Measurements from ENCODE around the gene VPS29. TPM values are rescaled to one million over a fixed set of nuclear protein-coding genes. Genes with fewer than 3 reads are reported as not detected.

Gene VPS29
- total and polyA plus RNA-seq, 9 of the 15 experiments (the other 6 are each of a cell fraction or from before 2014, with no cell fraction given): 85.8 to 638 (median 272) TPM

DNA sequence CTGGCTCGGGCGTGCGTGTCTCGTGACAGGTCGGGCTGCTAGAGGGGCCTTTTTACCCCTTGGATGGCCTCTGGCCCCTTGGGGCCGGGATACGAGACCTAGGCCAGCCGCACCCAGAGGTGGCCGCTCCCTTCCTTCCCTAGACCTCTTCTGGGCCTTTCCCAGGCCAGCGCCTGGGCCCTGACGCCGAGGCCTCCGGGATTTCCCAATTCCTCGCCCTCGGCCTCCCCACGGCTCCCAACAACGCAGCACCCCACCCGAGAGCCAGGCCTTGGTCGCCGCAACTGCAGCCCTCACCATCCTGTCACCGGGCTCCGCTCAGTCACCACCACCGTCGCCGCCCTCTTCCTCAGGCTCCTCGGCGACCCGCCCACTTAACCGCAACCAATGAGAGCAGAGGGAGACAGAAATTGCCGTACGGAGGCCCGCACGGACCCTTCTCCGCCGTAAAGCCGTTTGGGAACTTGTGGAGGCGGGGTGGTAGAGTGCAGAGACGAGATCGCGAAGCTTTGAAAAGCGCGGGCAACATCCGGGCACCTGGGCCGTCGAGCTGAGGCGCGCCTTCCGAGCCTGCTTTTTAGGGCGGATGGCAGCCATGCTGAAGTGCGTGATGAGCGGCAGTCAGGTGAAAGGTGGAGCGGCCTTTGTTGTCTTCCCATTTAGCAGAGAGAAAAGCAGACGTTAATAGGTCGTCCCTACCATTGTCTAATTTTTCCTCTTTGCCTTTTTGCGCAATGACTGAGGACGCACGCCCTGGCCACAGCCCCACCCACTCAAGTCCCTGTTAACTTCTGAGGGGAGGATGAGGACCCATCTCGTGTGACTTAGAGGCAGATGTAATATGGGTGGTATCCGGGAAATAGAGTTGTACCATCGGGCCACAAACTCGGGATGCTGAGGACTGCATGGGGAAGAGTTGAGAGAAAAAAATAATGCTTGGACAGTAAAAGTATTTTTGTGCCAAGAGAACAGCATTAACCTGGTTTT lies at the start of gene VPS29, which contains the start of gene RAD9B (continued):
- TF ChIP-seq, protein P1, sequence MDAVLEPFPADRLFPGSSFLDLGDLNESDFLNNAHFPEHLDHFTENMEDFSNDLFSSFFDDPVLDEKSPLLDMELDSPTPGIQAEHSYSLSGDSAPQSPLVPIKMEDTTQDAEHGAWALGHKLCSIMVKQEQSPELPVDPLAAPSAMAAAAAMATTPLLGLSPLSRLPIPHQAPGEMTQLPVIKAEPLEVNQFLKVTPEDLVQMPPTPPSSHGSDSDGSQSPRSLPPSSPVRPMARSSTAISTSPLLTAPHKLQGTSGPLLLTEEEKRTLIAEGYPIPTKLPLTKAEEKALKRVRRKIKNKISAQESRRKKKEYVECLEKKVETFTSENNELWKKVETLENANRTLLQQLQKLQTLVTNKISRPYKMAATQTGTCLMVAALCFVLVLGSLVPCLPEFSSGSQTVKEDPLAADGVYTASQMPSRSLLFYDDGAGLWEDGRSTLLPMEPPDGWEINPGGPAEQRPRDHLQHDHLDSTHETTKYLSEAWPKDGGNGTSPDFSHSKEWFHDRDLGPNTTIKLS (IDR thresholded peaks at IDR 0.05; ENCODE audit: borderline replicate concordance, low read depth): peak; percentile 96
- TF ChIP-seq, protein P2, sequence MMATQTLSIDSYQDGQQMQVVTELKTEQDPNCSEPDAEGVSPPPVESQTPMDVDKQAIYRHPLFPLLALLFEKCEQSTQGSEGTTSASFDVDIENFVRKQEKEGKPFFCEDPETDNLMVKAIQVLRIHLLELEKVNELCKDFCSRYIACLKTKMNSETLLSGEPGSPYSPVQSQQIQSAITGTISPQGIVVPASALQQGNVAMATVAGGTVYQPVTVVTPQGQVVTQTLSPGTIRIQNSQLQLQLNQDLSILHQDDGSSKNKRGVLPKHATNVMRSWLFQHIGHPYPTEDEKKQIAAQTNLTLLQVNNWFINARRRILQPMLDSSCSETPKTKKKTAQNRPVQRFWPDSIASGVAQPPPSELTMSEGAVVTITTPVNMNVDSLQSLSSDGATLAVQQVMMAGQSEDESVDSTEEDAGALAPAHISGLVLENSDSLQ (IDR thresholded peaks at IDR 0.05): peak; percentile 69
- TF ChIP-seq, protein P3, sequence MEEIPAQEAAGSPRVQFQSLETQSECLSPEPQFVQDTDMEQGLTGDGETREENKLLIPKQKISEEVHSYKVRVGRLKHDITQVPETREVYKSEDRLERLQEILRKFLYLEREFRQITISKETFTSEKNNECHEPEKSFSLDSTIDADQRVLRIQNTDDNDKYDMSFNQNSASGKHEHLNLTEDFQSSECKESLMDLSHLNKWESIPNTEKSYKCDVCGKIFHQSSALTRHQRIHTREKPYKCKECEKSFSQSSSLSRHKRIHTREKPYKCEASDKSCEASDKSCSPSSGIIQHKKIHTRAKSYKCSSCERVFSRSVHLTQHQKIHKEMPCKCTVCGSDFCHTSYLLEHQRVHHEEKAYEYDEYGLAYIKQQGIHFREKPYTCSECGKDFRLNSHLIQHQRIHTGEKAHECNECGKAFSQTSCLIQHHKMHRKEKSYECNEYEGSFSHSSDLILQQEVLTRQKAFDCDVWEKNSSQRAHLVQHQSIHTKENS (CRISPR knock-in tag; IDR thresholded peaks at IDR 0.05): no peak
- peak; percentile 52 for TF ChIP-seq FOSL1 (tag; conservative IDR thresholded peaks at IDR 0.05)
- TF ChIP-seq, protein P4, sequence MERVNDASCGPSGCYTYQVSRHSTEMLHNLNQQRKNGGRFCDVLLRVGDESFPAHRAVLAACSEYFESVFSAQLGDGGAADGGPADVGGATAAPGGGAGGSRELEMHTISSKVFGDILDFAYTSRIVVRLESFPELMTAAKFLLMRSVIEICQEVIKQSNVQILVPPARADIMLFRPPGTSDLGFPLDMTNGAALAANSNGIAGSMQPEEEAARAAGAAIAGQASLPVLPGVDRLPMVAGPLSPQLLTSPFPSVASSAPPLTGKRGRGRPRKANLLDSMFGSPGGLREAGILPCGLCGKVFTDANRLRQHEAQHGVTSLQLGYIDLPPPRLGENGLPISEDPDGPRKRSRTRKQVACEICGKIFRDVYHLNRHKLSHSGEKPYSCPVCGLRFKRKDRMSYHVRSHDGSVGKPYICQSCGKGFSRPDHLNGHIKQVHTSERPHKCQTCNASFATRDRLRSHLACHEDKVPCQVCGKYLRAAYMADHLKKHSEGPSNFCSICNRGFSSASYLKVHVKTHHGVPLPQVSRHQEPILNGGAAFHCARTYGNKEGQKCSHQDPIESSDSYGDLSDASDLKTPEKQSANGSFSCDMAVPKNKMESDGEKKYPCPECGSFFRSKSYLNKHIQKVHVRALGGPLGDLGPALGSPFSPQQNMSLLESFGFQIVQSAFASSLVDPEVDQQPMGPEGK (CRISPR knock-in tag; IDR thresholded peaks at IDR 0.05; ENCODE audit: borderline replicate concordance): no peak
- TF ChIP-seq, protein P5, sequence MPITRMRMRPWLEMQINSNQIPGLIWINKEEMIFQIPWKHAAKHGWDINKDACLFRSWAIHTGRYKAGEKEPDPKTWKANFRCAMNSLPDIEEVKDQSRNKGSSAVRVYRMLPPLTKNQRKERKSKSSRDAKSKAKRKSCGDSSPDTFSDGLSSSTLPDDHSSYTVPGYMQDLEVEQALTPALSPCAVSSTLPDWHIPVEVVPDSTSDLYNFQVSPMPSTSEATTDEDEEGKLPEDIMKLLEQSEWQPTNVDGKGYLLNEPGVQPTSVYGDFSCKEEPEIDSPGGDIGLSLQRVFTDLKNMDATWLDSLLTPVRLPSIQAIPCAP (CRISPR knock-in tag; IDR thresholded peaks at IDR 0.05; ENCODE audit: borderline replicate concordance): peak; percentile 95; the same call in 1 of the 2 replicates
- TF ChIP-seq TRIM24 (IDR thresholded peaks at IDR 0.05): peak; percentile 79 to 94
- TF ChIP-seq, protein P6, sequence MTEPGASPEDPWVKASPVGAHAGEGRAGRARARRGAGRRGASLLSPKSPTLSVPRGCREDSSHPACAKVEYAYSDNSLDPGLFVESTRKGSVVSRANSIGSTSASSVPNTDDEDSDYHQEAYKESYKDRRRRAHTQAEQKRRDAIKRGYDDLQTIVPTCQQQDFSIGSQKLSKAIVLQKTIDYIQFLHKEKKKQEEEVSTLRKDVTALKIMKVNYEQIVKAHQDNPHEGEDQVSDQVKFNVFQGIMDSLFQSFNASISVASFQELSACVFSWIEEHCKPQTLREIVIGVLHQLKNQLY (CRISPR knock-in tag; conservative IDR thresholded peaks at IDR 0.05): peak in 1 of 2 experiments; percentile 95; a peak in 2 of 4 replicates
- TF ChIP-seq ILK (tag; IDR thresholded peaks at IDR 0.05; ENCODE audit: borderline replicate concordance, low read depth): no peak
- TF ChIP-seq HIVEP1 (CRISPR knock-in tag; IDR thresholded peaks at IDR 0.05): peak; percentile 89
- TF ChIP-seq ZNF79 (CRISPR knock-in tag; IDR thresholded peaks at IDR 0.05; ENCODE audit: low read depth): peak; percentile 70
- TF ChIP-seq E2F3 (CRISPR knock-in tag; IDR thresholded peaks at IDR 0.05): peak; percentile 99

Measured in K562 (cell line).